NCI-H226 (cell line): ENCODE measurements around the gene ZPLD1.

Experiments
- DNase-seq: peaks from one replicate; pipeline ENCODE4 v3.0.0-alpha.2; 2015

Gene ZPLD1

DNA sequence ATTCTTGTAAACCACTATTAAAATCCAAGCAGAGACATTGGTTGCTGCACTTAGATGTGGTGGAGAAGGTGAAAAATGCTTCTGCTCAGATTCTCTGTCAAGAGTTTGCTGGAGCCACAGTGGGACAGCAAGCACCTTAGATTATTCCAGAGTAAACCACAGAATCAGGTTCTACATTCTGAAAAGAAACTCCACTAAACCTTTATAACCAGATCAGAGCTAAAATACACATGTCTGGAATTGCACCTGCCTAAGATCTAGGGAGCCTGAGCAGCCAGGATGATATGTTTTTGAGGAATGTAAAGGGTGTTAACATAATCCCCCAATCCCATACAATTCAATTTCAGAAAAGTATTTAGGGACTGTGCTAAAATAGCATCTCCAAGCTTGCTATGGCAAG is at the start of gene ZPLD1:
Gene ZPLD1 (plus strand): TSS at position 301 of the 400 bp plus-strand sequence. CDS start 3,473 bp downstream, outside the sequence.
- DNase-seq = no peak

DNA sequence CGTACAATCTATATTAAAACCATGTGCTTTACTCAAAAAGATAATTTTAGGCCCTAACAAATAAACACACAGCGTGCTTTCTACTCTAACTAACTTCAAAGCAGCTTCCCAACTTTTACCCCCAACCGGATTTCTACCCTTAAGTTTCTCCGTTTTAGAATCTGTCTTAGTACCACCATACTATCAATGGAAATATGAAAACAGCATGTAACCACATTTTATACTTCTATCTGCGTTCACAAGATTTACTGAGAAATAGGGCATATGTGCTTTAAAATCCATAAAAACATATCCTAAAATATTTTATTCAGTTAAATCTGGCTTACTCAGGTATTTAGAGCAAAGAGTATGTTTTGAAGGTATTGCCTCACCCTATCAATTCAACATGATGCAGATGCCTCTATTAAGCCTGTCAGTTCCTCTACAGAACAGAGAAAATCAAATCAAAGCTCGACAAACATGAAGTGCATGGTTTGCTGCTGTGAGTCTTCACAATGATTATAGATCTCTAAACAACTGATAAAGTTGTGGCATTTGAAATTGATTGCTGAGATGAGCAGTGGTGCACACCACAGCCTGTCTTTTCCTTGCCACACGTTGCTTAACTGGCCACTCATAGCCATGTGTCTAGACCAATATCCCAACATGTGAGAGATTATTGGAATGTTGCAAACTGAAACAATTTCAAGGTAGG is 44.5 kb upstream of the ZPLD1 start:
- no peak for DNase-seq

DNA sequence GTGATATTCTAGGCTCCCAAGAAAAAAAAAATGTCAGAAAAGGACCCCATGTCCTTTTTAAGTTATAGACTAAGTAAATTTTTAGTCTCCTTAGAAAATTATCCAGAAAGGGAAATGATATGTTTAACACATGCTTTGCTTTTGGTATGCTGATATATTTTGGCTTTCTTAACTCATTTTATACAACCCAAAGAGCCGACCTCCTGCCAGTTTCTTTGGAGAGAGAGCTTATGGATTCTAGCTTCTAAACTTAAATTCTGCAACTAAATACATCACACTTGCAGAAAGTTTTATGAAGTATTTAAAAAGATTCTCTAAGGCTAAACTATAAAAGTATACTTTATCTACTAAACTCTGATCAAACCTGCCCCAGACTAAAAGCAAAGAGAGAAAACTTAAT is 43.9 kb upstream of the ZPLD1 start:
- DNase-seq = no peak

DNA sequence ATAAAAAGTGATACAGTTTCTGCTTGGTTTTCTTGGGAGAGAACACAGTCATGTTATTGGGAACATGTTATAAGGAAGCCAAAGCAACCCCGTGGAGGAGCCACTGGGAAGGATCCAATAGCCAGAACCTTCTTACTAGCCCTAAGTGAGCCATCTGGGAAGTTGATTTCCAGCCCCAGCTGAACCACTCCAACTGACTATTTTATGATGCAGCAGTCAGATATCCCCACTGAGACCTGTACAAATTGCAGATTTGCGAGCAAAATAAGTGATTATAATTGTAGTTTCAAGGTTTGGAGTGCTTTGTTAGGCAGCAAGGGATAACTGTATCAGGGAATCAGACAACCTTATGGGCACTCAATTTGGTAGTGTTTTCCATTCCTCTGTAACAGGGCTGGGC is 43.3 kb upstream of the ZPLD1 start:
- no peak for DNase-seq

DNA sequence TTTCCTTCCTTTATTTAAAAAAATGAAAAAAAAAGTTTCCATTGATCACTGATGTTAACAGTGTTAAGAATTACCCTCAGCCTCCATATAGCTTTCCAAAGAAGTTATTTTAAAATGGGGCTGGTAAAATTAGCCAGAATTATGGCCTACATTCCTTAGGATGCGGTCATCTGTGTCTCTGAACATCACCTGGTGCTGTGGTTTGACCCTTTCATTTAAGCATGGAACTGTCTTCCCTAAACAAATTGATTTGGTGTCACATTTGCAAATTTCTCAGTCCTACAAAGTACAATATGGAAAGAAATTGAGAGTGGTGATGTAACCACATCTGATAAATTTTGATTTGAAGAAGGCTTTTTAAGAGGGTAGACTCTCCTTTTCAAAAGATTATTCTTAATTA is 40.3 kb upstream of the ZPLD1 start:
- no peak for DNase-seq

DNA sequence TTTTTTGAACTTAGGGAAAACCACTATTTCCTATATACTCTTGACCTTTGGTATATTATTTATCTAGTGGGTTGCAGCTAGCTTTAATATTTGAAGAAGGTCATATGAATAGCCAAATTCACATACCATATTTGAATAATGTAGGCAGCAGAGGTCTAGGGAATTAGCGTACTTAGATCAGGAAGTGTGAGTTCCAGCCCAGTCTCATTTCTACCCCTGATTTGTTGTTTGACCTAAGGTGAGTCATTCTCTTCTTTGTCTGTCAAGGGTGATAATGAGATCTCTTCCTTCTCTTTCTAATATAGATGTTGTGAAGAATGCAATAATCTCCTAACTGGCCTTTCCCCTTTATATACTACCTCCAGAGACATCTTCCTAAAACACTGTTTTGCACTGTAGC is 36.6 kb upstream of the ZPLD1 start:
- no peak for DNase-seq

DNA sequence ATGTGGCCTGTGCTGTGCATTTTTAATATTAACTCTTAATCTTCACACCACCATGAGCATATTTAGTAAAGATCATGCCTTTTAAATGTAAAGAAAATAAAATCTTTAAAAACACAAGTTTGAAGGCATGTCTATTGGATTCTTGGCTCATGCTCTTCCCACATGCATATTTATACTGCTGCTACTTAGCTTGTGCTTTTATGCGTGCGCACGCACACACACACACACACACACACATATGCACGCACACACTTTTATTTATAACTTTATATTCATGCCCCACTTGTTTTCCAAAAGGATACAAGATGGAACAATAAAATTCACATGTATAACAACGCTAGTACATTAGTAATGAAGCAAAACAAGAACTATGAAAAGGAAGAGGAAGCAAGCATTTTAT is 36.1 kb upstream of the ZPLD1 start:
- no peak for DNase-seq

DNA sequence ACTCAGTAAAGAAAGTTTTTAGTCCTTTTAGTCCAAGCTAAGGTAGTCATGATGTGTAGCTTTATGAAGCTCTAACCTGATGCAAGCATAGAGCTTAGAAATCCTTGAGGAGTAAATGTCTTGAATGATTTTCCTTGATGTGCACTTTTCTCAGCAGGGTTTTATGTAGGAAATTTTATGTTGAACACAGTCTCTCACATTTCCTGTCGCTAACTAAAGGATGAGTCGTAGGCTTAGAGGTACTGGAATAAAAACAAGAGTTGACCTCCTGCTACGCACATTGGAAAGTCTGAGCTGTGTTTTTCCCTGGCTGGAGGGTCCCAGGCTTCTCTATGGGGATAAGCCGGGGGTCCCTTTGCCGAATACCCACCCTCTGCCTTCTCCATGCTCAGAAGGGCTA is 34.7 kb upstream of the ZPLD1 start:
- peak; percentile 54 for DNase-seq

DNA sequence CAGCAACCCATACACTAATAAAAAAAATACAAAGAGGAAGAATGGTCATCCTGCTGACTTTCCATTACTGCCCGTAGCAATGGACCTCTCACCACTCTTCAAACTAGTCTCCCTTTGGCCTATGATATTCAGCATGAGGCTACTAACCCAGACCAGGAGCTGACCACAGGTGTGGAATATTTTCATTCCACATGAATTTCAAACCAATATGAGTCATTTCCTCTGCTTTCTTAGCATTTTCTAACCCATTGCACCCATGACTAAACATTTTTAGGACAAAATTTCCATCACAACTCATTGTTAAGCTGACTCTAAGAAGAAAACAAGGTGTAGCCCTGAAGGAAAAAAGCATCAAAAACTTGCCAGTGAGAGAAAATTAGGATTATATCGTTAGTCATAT is 34.0 kb upstream of the ZPLD1 start:
- DNase-seq = peak; percentile 88

DNA sequence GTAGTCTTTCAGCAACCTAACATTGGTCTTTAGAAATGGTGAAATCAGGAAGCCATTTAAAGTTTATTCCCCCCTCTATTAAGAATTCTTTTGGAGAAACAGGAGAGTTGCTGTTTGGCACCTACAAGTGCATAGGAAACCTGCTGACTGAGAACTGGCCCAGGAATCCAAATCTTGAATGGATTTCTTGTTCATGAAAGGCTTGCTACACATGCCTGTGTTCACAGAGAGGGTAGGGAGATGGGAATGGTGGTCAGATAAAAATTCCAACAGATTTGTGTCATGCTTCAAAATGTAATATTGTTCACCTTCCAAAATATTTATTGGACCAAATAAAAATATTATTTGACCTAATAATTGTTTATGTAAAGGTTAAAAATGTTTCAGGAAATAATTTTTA is 24.2 kb upstream of the ZPLD1 start:
- peak; percentile 55 for DNase-seq

DNA sequence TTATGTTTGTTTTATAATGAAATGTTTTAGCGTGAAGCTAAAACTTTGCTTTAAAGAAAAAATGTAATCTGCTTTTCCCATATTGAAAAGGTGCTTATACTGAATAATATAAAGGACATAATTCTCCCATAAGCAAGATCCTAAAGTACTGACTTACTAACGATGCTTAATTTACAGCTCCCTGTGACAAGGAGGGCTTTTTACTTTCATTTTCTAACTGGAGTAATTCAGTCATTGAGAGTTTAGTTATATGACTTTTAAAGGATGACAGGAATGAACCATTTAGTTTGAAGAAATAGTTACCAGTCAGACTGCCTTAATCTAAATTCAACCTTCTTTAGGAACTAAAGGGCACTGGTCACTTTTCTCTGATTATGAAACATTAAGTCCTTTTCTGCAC is 19.3 kb upstream of the ZPLD1 start:
- no peak for DNase-seq

DNA sequence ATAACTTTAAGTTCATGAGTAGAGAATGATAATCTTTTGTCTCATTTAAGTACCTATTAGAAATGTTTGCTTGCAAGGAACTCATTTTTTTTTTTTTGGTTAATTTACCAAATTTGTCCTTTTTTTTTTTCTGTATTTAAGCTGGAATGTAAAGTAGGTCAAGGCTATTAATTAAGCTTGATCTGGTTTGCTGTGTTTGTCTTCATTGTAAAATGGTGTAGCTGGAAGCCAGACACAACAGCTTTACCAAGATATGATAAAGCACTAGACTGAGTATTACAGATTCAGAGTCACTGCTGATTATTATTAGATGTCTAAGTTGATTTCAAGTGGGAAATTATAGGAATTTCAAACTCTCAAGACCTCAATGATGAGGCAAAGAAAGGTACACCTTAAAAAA is 15.0 kb upstream of the ZPLD1 start:
- no peak for DNase-seq

DNA sequence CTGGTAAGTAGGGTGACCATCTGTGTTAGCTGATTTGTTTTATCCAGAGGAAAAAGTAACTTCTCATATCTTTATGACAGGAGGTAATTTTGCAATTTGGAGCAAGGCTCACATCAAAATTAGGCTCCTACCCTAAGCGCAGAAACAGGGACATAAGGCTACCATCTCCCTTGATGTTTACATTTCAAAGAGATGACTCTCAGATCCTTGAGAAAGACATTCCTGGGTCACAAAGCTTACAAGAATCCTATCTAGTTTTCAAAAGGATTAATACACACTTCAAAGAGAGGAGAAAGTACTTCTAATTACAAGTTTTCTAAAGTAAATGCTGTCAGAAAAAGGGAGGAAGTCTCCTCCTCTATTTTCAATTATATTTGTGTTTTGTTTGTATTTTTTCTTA is 7.0 kb downstream of the ZPLD1 start:
- DNase-seq = no peak

DNA sequence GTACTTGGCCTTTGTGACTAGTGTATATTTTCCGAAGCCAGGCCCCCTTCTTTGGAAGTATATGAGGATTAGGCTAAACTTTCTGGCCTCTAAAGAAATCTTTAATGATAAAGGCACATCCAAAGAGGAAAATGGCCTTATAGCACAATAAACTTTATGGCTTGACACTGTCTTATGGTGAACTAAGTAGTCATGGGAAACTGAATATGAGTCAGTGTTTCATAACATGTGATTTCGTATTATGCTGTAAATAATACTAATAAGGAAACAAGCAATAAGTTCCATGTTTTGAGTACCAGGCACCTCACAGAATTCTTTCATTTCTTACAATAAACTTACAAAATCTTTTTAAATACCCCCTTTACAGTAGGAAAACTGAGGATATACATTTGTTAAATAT is 8.2 kb downstream of the ZPLD1 start:
- DNase-seq = no peak

DNA sequence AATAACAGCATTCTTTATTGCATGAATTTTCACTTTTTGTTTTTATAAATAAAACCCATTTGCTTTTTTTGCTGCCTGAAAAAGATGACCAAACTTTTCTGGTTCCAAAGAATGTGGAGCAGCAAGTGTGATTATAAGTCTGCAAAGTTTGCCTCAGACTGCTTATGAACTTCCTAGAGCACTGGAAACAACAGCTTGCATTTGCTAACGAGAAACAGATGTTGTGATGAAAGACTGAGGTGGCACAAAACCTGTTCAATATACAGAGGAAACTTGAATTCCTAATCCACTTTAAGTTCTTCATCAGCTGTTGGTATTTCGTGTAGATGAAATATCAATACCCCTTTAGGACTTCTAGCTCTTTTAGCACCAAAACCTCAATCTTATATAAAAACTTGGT is 9.3 kb downstream of the ZPLD1 start:
- DNase-seq = no peak

DNA sequence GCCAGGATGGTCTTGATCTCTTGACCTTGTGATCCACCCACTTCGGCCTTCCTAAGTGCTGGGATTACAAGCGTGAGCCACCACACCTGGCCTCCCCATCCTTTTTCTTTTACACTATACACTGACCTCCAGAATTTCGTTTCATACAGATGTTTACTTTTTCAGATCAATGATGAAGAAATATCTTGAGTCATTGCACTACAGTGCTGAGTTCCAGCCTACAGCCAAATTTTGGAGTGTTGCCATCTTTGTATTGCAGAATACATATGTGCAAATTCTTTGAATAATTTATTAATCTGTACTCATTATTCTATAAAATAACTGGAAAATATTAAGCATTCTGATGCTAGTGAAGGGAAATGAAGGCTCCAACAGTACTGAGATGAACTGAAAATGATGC is 12.5 kb downstream of the ZPLD1 start:
- DNase-seq = no peak

DNA sequence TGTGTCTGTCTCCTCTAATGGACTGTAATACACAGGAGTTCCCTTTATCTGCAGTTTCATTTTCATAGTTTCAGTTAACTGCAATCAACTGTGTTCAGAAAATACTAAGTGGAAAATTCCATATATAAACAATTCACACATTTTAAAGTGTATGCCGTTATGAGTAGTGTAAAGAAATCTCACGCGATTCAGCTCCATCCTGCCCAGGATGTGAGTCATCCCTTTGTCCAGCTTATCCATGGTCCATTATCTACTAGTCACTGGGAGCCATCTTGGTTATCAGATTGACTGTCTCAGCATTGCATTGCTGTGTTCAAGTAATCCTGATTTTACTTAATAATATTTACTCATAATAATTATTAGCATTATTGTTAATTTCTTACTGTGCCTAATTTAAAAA is 14.5 kb downstream of the ZPLD1 start:
- DNase-seq = peak; percentile 56

DNA sequence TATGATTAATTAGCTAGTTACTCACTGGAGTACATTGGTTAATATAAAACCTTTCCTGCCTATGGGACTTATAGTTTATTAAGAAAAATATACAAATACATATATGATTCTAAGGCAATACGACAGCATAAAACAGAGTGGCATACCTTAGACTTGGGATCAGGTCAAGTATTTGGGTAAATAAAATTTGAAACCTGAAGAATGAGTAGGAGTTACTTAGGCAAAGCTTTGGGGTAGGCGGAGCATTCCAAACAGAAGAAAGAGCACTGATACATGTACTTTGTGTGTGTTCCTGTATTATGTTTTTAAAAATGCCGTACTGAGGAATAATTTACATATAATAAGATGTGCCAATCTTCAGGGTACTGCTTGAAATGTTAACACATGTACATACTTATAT is 15.1 kb downstream of the ZPLD1 start:
- no peak for DNase-seq

DNA sequence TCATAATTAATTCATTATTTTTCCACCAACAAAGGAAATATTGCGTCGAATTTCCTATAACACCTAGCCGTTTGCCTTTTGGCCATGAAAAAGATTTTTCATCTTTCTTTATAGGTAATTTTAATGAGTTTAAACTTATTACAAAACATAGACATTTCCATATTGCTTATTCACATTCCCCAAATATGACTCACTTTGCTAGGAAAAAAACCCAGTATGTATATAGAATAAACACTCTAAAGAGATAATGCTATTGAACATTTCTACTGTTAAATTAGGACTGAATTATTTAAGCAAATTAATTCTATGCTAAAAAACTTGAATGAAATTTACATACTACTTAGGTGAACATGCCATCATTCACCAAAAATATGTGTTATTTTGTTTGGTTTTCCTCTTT is 16.2 kb downstream of the ZPLD1 start:
- DNase-seq = no peak

DNA sequence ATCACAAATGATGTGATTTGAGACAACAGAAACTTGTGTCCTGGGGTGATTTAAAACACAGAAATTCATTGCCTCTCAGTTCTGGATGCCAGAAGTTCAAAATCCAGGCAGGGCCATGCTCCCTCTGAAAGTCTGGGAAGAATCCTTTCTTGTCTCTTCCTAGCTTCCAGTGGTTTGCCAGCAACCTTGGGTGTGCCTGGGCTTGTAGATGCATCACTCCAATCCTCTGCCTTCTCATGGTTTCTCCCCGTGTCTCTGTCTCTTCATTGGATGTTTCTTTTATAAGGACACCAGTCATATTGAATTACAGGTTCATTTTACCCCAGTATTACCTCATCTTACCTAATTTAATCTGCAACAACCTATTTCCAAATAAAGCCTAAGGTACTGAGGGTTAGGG is 16.7 kb downstream of the ZPLD1 start:
- no peak for DNase-seq

DNA sequence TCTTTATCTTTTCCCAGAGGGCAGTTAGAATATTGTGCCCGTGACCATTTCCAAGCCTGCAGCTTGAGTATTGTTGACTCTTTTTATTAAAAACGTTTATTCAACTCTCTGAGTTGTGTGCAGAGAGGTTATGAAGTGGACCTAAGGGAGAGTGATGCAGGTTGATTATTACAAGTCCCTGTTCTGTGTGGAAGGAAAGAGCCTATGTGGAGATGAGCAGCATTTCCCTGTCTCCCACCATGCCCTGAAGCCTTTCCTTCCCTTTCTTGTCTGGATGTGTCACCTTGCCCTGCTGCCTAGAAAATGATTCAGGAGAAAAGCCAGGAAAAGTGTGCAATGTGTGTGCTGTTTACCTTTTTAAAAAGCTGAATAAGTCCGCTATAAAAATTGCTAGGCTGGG is 19.4 kb downstream of the ZPLD1 start:
- DNase-seq = no peak

DNA sequence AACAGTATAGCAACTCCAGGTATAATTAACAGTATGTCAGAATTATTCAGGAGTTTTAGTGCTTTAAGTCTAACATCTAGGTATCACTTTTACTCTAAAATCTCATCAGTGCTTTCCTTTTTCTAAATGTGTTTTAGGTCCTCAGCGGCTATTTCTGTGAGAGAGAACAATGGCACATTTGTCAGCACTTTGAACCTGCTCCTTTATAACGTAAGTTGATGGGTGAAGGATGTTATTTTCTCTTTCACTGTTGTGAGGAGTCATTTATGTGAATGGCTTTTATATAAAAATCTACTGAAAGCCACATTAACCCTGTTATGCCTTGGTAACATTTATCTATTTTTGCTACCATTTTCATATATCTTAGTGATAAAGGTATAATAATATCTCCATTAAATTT is 22.8 kb downstream of the ZPLD1 start:
- no peak for DNase-seq

DNA sequence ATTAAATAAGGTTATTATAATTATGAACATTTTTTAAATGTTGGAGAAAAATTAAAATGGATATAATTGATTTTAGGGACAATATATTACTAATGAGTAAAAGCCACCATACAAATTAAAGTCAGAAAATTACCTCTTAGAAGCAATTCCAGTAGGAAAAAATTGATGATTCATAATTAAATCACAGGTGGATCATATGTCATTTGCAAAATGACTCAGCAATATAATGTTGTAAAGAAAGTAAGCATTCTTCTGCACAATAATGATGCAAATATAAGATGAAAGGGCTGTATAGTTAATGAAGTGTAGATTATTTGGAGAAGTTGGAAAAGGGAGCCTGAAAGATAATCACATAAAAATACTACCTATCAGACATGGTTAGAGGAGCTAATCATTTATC is 25.8 kb downstream of the ZPLD1 start:
- DNase-seq = no peak

DNA sequence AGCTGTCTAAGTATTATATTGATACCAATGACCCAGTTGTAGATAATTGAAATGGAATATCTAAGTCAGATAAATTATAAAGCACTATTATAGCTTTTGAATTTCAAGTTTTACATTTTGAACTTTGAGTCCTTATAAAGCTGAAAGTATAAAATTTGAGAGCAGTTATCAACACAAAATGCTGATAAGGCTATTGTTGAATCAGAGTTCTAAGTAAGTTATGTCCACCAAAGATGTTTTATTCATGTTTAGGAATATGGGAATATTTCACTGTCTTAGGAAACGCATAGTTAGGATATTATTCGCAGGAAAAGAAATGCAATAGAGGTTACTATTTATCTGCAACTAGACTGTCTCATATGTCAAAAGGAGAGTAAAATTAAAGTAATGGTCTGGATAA is 29.4 kb downstream of the ZPLD1 start:
- DNase-seq = no peak

DNA sequence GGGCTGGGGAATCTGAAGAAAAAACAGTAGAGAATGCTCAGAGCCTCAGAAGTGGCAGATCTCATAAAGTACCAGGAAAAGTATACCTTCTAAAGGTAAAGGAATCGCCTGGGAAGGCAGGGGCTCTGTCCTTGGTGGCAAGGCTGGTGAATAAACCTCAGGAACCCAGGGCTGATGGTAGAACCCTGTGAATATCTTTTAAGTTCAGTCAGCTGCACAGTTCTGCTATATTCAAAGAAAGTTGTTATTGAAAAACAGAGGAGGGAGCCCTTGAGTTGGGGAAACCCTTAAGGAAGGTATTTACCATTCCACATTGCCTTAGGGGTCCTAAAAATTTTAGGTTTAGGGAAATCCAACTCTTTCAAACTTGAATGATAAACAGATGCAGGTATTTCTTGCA is 31.2 kb downstream of the ZPLD1 start:
- no peak for DNase-seq

DNA sequence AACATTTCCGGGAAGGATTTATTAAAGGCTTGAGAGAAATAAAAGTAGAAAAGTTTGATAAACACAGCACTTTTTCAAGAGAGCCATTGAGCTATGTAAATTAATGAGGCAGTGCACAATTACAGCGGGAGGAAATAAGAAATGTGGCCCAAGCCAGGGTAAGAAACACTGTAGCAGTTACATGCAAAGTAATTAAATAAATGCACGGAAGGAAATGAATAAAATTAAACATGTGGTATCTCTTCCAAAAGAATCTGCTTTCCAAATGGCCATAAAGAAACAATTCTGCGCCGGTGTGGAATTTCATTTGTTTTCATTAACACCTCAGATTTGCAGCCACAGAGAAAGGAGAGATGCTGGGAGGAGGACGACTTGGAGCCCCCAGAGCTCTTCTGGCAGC is 35.3 kb downstream of the ZPLD1 start:
- DNase-seq = no peak
